ENCODE data around the gene SHISAL1.

SHISAL1 gene

DNA sequence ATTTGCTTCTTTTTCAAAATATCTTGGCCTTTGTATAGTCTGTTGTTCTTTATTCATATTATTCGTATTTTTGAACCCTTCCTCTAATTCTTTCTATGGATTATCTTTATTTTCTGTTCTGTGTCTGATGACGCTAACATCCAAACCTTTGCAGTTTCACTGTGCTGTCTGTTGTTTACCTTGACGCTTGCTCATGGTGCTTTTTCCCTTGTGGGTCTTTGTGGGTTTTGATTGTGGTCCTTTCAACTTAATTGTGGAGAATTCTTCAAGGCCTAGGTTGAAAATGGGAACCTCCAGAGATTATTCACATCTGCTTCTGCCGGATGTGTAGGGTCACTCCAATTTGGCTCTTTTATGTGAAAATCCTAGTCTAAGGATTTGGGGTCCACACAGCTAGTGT, 97.5 kb downstream of the SHISAL1 start:
- Histone ChIP-seq H2BK12ac (ENCODE audit: low read length) (no peak overlapping the region), H2BK120ac (ENCODE audit: insufficient read depth, low read length, poor library complexity) (no peak overlapping the region), H3K4me2 (ENCODE audit: low read length) (no peak overlapping the region), H4K8ac (ENCODE audit: low read depth, low read length) (no peak overlapping the region), H2AK5ac (ENCODE audit: low read length) (no peak overlapping the region), H3K4me3 (ENCODE audit: low read depth, low read length) (no peak overlapping the region), H4K91ac (ENCODE audit: low read depth, low read length) (no peak overlapping the region), H3K79me1 (ENCODE audit: low read length) (no peaks in the 10 kb centered on the region), H2BK5ac (ENCODE audit: low read depth, low read length, poor library complexity) (no peak overlapping the region), H3K27ac (ENCODE audit: low read depth, low read length) (no peak overlapping the region), H3K9me3 (ENCODE audit: insufficient read depth, low read depth, low read length) (peaks cover 5% of the 10 kb centered on the region), H3K4ac (ENCODE audit: low read depth, low read length) (no peak overlapping the region), H3K14ac (ENCODE audit: low read length) (no peak overlapping the region), H3K18ac (ENCODE audit: low read length) (no peak overlapping the region), H3K79me2 (ENCODE audit: control insufficient read depth, insufficient read depth, low read length, poor library complexity) (no peaks in the 10 kb centered on the region), H4K12ac (ENCODE audit: low read depth, low read length) (no peak overlapping the region), H3K4me1 (ENCODE audit: control insufficient read depth in 1 of 2, insufficient read depth in 2 of 2, low read length in 2 of 2) (no peaks in the 10 kb centered on the region), H3K27me3 (ENCODE audit: insufficient read depth, low read length) (no peaks in the 10 kb centered on the region), H3K9ac (ENCODE audit: low read length) (no peak overlapping the region), H2AFZ (ENCODE audit: insufficient read depth, low read length, poor library complexity) (no peak overlapping the region), H3K36me3 (ENCODE audit: control insufficient read depth in 1 of 2, insufficient read depth in 2 of 2, low read length in 2 of 2) (no peaks in the 10 kb centered on the region), H3K23ac (ENCODE audit: low read length) (no peak overlapping the region)
- no CpG with 5 or more reads among the region's 4 CpGs for WGBS (ENCODE audit: extremely low coverage, insufficient coverage, insufficient read length)
- DNase-seq, result no peak

DNA sequence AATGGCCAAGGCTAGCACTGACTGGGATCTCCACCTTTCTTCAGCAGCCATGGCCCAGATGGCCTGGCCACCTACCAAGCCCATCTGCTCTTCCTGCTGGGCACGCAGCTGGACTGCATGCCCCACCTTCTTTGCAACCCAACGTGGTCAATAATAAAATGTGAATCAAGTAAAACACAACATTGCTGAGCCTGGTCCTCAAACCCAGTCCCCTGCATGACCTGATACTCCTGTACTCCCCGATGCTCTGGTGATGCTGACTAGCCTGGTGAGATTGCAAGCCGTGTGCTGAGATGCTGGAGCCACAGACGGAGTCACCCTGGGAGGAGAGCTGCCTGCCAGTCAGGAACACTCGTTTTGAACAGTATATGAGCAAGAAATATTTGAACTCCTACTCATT, 98.0 kb downstream of the SHISAL1 start:
- Histone ChIP-seq H3K36me3 (ENCODE audit: control insufficient read depth in 1 of 2, insufficient read depth in 2 of 2, low read length in 2 of 2) (no peaks in the 10 kb centered on the region), H2BK5ac (ENCODE audit: low read depth, low read length, poor library complexity) (no peak overlapping the region), H3K9ac (ENCODE audit: low read length) (no peak overlapping the region), H2BK12ac (ENCODE audit: low read length) (no peak overlapping the region), H4K12ac (ENCODE audit: low read depth, low read length) (no peak overlapping the region), H3K4me3 (ENCODE audit: low read depth, low read length) (no peak overlapping the region), H3K4me2 (ENCODE audit: low read length) (no peak overlapping the region), H3K79me1 (ENCODE audit: low read length) (no peaks in the 10 kb centered on the region), H3K79me2 (ENCODE audit: control insufficient read depth, insufficient read depth, low read length, poor library complexity) (no peaks in the 10 kb centered on the region), H3K14ac (ENCODE audit: low read length) (no peak overlapping the region), H4K91ac (ENCODE audit: low read depth, low read length) (no peak overlapping the region), H3K4me1 (ENCODE audit: control insufficient read depth in 1 of 2, insufficient read depth in 2 of 2, low read length in 2 of 2) (no peaks in the 10 kb centered on the region), H2AFZ (ENCODE audit: insufficient read depth, low read length, poor library complexity) (no peak overlapping the region), H3K23ac (ENCODE audit: low read length) (no peak overlapping the region), H3K9me3 (ENCODE audit: insufficient read depth, low read depth, low read length) (peaks cover 5% of the 10 kb centered on the region), H3K4ac (ENCODE audit: low read depth, low read length) (no peak overlapping the region), H3K27me3 (ENCODE audit: insufficient read depth, low read length) (no peaks in the 10 kb centered on the region), H4K8ac (ENCODE audit: low read depth, low read length) (no peak overlapping the region), H2BK120ac (ENCODE audit: insufficient read depth, low read length, poor library complexity) (no peak overlapping the region), H2AK5ac (ENCODE audit: low read length) (no peak overlapping the region), H3K27ac (ENCODE audit: low read depth, low read length) (no peak overlapping the region), H3K18ac (ENCODE audit: low read length) (no peak overlapping the region)
- no CpG with 5 or more reads among the region's 6 CpGs for WGBS (ENCODE audit: extremely low coverage, insufficient coverage, insufficient read length)
- no peak for DNase-seq

DNA sequence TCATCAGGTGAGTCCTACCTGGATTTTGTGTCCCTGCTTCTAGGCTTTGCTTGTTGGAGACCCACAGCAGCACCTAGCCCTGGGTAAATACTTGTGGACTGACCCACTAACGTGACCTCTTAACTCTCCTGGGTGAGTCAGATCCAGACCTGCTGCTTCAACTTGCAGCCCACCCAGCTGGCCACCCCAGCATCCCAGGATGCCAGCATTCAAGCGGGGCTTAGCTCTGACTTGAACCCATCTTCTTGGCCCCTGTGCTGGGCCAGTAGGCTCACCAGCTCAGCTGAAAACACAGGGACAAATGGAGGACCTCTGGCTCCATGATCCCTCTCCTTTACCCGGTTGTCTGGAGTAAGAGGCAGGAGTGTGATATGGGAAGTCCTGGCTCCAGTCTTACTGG, 98.6 kb downstream of the SHISAL1 start:
- no peak overlapping the region for H3K18ac ChIP-seq (ENCODE audit: low read length)
- no peak overlapping the region for H4K12ac ChIP-seq (ENCODE audit: low read depth, low read length)
- H2AFZ ChIP-seq (ENCODE audit: insufficient read depth, low read length, poor library complexity), result no peak overlapping the region
- H4K8ac ChIP-seq (ENCODE audit: low read depth, low read length), result no peak overlapping the region
- no peak overlapping the region for H2BK12ac ChIP-seq (ENCODE audit: low read length)
- H3K4ac ChIP-seq (ENCODE audit: low read depth, low read length), result no peak overlapping the region
- DNase-seq, result no peak
- H3K4me3 ChIP-seq (ENCODE audit: low read depth, low read length), result no peak overlapping the region
- no peak overlapping the region for H3K4me2 ChIP-seq (ENCODE audit: low read length)
- no peaks in the 10 kb centered on the region for H3K4me1 ChIP-seq (ENCODE audit: control insufficient read depth in 1 of 2, insufficient read depth in 2 of 2, low read length in 2 of 2)
- H3K27me3 ChIP-seq (ENCODE audit: insufficient read depth, low read length), result no peaks in the 10 kb centered on the region
- H3K79me1 ChIP-seq (ENCODE audit: low read length), result no peaks in the 10 kb centered on the region
- H2BK5ac ChIP-seq (ENCODE audit: low read depth, low read length, poor library complexity), result no peak overlapping the region
- H3K23ac ChIP-seq (ENCODE audit: low read length), result no peak overlapping the region
- H3K79me2 ChIP-seq (ENCODE audit: control insufficient read depth, insufficient read depth, low read length, poor library complexity), result no peaks in the 10 kb centered on the region
- no peak overlapping the region for H2BK120ac ChIP-seq (ENCODE audit: insufficient read depth, low read length, poor library complexity)
- no peak overlapping the region for H3K14ac ChIP-seq (ENCODE audit: low read length)
- no peaks in the 10 kb centered on the region for H3K36me3 ChIP-seq (ENCODE audit: control insufficient read depth in 1 of 2, insufficient read depth in 2 of 2, low read length in 2 of 2)
- no peak overlapping the region for H3K9ac ChIP-seq (ENCODE audit: low read length)
- WGBS (ENCODE audit: extremely low coverage, insufficient coverage, insufficient read length), result no CpG with 5 or more reads among the region's 3 CpGs
- H2AK5ac ChIP-seq (ENCODE audit: low read length), result no peak overlapping the region
- H4K91ac ChIP-seq (ENCODE audit: low read depth, low read length), result no peak overlapping the region
- no peak overlapping the region for H3K27ac ChIP-seq (ENCODE audit: low read depth, low read length)
- H3K9me3 ChIP-seq (ENCODE audit: insufficient read depth, low read depth, low read length), result peaks cover 5% of the 10 kb centered on the region

DNA sequence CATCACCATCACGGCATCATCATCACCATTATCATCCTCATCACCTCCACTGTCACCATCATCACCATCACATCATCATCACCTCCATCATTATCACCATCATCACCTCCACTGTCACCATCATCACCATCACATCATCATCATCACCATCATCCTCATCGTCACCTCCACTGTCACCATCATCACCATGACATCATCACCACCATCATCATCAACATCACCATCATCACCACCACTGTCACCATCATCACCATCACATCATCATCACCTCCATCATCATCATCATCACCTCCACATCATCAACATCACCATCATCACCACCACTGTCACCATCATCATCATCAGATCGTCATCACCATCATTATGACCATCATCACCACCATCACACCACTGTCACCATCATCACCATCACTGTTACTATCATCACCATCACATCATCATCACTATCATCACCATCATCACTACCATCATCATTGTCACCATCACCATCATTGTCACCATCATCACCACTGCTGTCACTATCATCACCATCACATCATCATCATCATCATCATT, 99.2 kb downstream of the SHISAL1 start:
- Histone ChIP-seq H3K4ac (ENCODE audit: low read depth, low read length) (no peak overlapping the region), H3K18ac (ENCODE audit: low read length) (no peak overlapping the region), H3K79me2 (ENCODE audit: control insufficient read depth, insufficient read depth, low read length, poor library complexity) (no peaks in the 10 kb centered on the region), H2BK5ac (ENCODE audit: low read depth, low read length, poor library complexity) (no peak overlapping the region), H3K79me1 (ENCODE audit: low read length) (no peaks in the 10 kb centered on the region), H2AK5ac (ENCODE audit: low read length) (no peak overlapping the region), H2BK12ac (ENCODE audit: low read length) (no peak overlapping the region), H3K27me3 (ENCODE audit: insufficient read depth, low read length) (no peaks in the 10 kb centered on the region), H4K12ac (ENCODE audit: low read depth, low read length) (no peak overlapping the region), H3K4me2 (ENCODE audit: low read length) (no peak overlapping the region), H4K8ac (ENCODE audit: low read depth, low read length) (no peak overlapping the region), H3K27ac (ENCODE audit: low read depth, low read length) (no peak overlapping the region), H3K4me1 (ENCODE audit: control insufficient read depth in 1 of 2, insufficient read depth in 2 of 2, low read length in 2 of 2) (no peaks in the 10 kb centered on the region), H3K9me3 (ENCODE audit: insufficient read depth, low read depth, low read length) (peaks cover 5% of the 10 kb centered on the region), H3K36me3 (ENCODE audit: control insufficient read depth in 1 of 2, insufficient read depth in 2 of 2, low read length in 2 of 2) (no peaks in the 10 kb centered on the region), H3K23ac (ENCODE audit: low read length) (no peak overlapping the region), H4K91ac (ENCODE audit: low read depth, low read length) (no peak overlapping the region), H2BK120ac (ENCODE audit: insufficient read depth, low read length, poor library complexity) (no peak overlapping the region), H3K4me3 (ENCODE audit: low read depth, low read length) (no peak overlapping the region), H2AFZ (ENCODE audit: insufficient read depth, low read length, poor library complexity) (no peak overlapping the region), H3K9ac (ENCODE audit: low read length) (no peak overlapping the region), H3K14ac (ENCODE audit: low read length) (no peak overlapping the region)
- no peak for DNase-seq
- no CpG with 5 or more reads among the region's 3 CpGs for WGBS (ENCODE audit: extremely low coverage, insufficient coverage, insufficient read length)
